Measurements from ENCODE around the gene TBC1D1. TPM values are rescaled to one million over a fixed set of nuclear protein-coding genes. Genes with fewer than 3 reads are reported as not detected.

TBC1D1 gene
- total RNA-seq, 4 donors from 2014 or later, result 206 to 258 (median 221) TPM

DNA sequence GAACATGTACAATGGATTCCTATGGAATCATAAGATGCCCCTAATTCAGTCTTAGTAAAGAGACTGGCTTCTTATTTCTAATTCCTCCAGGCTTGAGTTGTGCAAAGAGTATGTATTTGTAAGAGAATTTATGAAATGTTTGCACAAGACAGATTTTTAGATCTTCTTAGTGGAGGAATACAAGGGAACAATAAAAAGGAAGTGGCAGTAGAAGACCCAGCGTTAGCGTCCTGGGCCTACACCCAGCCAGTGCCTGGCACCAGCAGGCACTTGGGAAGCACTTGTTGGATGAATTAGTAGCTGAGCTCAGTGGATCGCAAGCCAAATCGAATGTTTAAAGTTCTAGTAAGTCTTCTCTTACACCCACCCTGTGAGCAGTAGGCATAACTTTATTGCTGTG lies 226.7 kb downstream of the TBC1D1 start:
- Histone ChIP-seq H3K9me3 (no peaks in the 10 kb centered on the region), H3K27ac (replicated peaks in 1 of 4) (no peak overlapping the region), H3K4me3 (no peak overlapping the region), H3K4me1 (peaks cover 22 to 30% (median 26%) of the 10 kb centered on the region in 4 donors), H3K36me3 (peaks cover 50 to 72% (median 64%) of the 10 kb centered on the region in 4 donors), H3K27me3 (no peaks in the 10 kb centered on the region)
- intact Hi-C loops (cut with DNase I), result no loop called here
- TF ChIP-seq POLR2A (IDR thresholded peaks at IDR 0.05; ENCODE audit: low read depth), result no peak
- TF ChIP-seq, protein P1, sequence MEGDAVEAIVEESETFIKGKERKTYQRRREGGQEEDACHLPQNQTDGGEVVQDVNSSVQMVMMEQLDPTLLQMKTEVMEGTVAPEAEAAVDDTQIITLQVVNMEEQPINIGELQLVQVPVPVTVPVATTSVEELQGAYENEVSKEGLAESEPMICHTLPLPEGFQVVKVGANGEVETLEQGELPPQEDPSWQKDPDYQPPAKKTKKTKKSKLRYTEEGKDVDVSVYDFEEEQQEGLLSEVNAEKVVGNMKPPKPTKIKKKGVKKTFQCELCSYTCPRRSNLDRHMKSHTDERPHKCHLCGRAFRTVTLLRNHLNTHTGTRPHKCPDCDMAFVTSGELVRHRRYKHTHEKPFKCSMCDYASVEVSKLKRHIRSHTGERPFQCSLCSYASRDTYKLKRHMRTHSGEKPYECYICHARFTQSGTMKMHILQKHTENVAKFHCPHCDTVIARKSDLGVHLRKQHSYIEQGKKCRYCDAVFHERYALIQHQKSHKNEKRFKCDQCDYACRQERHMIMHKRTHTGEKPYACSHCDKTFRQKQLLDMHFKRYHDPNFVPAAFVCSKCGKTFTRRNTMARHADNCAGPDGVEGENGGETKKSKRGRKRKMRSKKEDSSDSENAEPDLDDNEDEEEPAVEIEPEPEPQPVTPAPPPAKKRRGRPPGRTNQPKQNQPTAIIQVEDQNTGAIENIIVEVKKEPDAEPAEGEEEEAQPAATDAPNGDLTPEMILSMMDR (IDR thresholded peaks at IDR 0.05), result no peak
- TF ChIP-seq POLR2AphosphoS5 (IDR thresholded peaks at IDR 0.05), result no peak
- no peak for TF ChIP-seq EP300 (IDR thresholded peaks at IDR 0.05)
- DNase-seq (ENCODE audit: extremely low spot score), result no peak
- 95% methylated on average over 4 of the region's 4 CpGs for WGBS

GRCh38 chr4:38119668-38120385 lies 228.9 kb downstream of the TBC1D1 start:
- WGBS, result 43% methylated on average over 7 of the region's 7 CpGs
- Histone ChIP-seq H3K27ac (replicated peaks in 1 of 4) (no peak overlapping the region), H3K27me3 (no peaks in the 10 kb centered on the region), H3K9me3 (no peaks in the 10 kb centered on the region), H3K36me3 (peaks cover 50 to 83% (median 71%) of the 10 kb centered on the region in 4 donors), H3K4me1 (peaks cover under 1 to 13% (median 4%) of the 10 kb centered on the region in 4 donors), H3K4me3 (no peak overlapping the region)
- no peak for TF ChIP-seq EP300 (IDR thresholded peaks at IDR 0.05)
- TF ChIP-seq POLR2A (IDR thresholded peaks at IDR 0.05; ENCODE audit: low read depth), result no peak
- TF ChIP-seq, protein P1 (IDR thresholded peaks at IDR 0.05), result no peak
- no peak for TF ChIP-seq POLR2AphosphoS5 (IDR thresholded peaks at IDR 0.05)
- intact Hi-C loops (cut with DNase I), result no loop called here
- no peak for DNase-seq (ENCODE audit: extremely low spot score)

DNA sequence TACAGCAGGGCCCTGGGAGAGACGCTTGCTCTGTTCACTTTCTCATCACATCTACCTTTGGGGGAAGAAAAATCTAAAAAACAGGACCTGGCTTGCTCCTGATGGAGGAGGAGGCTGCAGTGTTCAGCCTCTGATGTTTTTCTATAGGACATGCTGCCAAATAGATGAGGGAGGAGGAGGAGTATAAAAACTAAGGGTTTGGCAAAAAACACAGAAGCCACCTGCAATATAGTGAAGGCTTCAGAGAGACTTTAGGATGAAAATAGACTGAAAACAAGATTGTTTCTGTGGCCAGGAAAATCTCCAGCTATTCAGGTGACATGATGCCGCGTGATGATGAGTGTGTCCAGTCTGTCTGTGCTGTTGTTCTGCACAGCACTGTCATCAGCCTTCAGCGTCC lies 229.9 kb downstream of the TBC1D1 start:
- H3K27ac ChIP-seq (replicated peaks in 1 of 4), result no peak overlapping the region
- TF ChIP-seq, protein P1 (IDR thresholded peaks at IDR 0.05), result no peak
- TF ChIP-seq EP300 (IDR thresholded peaks at IDR 0.05), result no peak
- no peak for TF ChIP-seq POLR2AphosphoS5 (IDR thresholded peaks at IDR 0.05)
- no peak for TF ChIP-seq POLR2A (IDR thresholded peaks at IDR 0.05; ENCODE audit: low read depth)
- WGBS, result 98% methylated on average over 3 of the region's 4 CpGs
- no peak for DNase-seq (ENCODE audit: extremely low spot score)
- peaks cover 54 to 88% (median 76%) of the 10 kb centered on the region in 4 donors for H3K36me3 ChIP-seq
- peaks cover 0 to 13% (median 2%) of the 10 kb centered on the region in 4 donors for H3K4me1 ChIP-seq
- H3K9me3 ChIP-seq, result no peaks in the 10 kb centered on the region
- no peaks in the 10 kb centered on the region for H3K27me3 ChIP-seq
- intact Hi-C loops (cut with DNase I), result no loop called here
- no peak overlapping the region for H3K4me3 ChIP-seq

GRCh38 chr4:38122060-38122459 lies 231.2 kb downstream of the TBC1D1 start:
- Histone ChIP-seq H3K9me3 (no peaks in the 10 kb centered on the region), H3K4me3 (no peak overlapping the region), H3K4me1 (peaks cover 0 to 13% (median 2%) of the 10 kb centered on the region in 4 donors), H3K27me3 (no peaks in the 10 kb centered on the region), H3K36me3 (peaks cover 45 to 85% (median 71%) of the 10 kb centered on the region in 4 donors), H3K27ac (replicated peaks in 1 of 4) (no peak overlapping the region)
- intact Hi-C loops (cut with DNase I), result no loop called here
- TF ChIP-seq POLR2AphosphoS5 (IDR thresholded peaks at IDR 0.05) (no peak), EP300 (IDR thresholded peaks at IDR 0.05) (no peak), POLR2A (IDR thresholded peaks at IDR 0.05; ENCODE audit: low read depth) (no peak)
- TF ChIP-seq, protein P1 (IDR thresholded peaks at IDR 0.05), result no peak
- 93% methylated on average over 6 of the region's 6 CpGs for WGBS
- no peak for DNase-seq (ENCODE audit: extremely low spot score)

All from esophagus muscularis mucosa (tissue), 4 donors.